HepG2 (cell line): ENCODE measurements around the gene SMYD4. TPM values are rescaled to one million over a fixed set of nuclear protein-coding genes. Genes with fewer than 3 reads are reported as not detected.

Experiments
- AGO2 ChIP-seq: fragments of 200-400 bp; formaldehyde crosslinking; optimal IDR thresholded peaks from 2 replicates; pipeline ENCODE3; 2017; ENCODE audit warnings: mild to moderate bottlenecking, low read depth, low read length, moderate library complexity
- CENPT ChIP-seq: sonication (generic); formaldehyde crosslinking; IDR thresholded peaks from 2 replicates; pipeline ENCODE4 v1.8.0; 2022; ENCODE audit warnings: low read depth, mild to moderate bottlenecking, moderate library complexity, missing genetic modification reagents
- MEIS1 ChIP-seq: sonication (generic); formaldehyde crosslinking; IDR thresholded peaks from 2 replicates; pipeline ENCODE4 v1.9.0; 2021; ENCODE audit warnings: mild to moderate bottlenecking, missing genetic modification reagents, moderate library complexity, borderline replicate concordance
- NFAT5 ChIP-seq: sonication (generic); formaldehyde crosslinking; IDR thresholded peaks from 2 replicates; pipeline ENCODE4 v1.4.0; 2020; ENCODE audit warnings: missing genetic modification reagents
- NFYB ChIP-seq: sonication (generic); formaldehyde crosslinking; IDR thresholded peaks from 2 replicates; pipeline ENCODE4 v1.4.0; 2020; ENCODE audit warnings: missing genetic modification reagents
- PTBP1 ChIP-seq: fragments of 200-400 bp; formaldehyde crosslinking; IDR thresholded peaks from 2 replicates; pipeline ENCODE4 v1.6.1; 2018; ENCODE audit warnings: low read length, low read depth; ENCODE audit not compliant: poor library complexity, severe bottlenecking
- RELA ChIP-seq: sonication (generic); formaldehyde crosslinking; IDR thresholded peaks from 2 replicates; pipeline ENCODE4 v1.4.0; 2020; ENCODE audit warnings: missing genetic modification reagents
- ZFP90 ChIP-seq: sonication (generic); formaldehyde crosslinking; IDR thresholded peaks from 2 replicates; pipeline ENCODE4 v1.8.0; 2022; ENCODE audit warnings: missing genetic modification reagents, mild to moderate bottlenecking, inconsistent platforms, borderline replicate concordance
- ZNF225 ChIP-seq: sonication (generic); formaldehyde crosslinking; IDR thresholded peaks from 2 replicates; pipeline ENCODE4 v1.4.0; 2020; ENCODE audit warnings: mild to moderate bottlenecking, missing genetic modification reagents
- ZSCAN22 ChIP-seq: sonication (generic); formaldehyde crosslinking; IDR thresholded peaks from 2 replicates; pipeline ENCODE4 v1.4.0; 2020; ENCODE audit warnings: mild to moderate bottlenecking, missing genetic modification reagents
- polyA plus RNA-seq, 8 experiments: library from polyadenylated mRNA; depleted of rRNA in 3 of 8; stranded (reverse) in 7 of 8; unstranded in 1 of 8; fragments of >200 nt; fragmentation: Illumina TruSeq in 4 of 8; extraction: Trizol in 4 of 8; gene quantifications; 2 replicates each; pipeline versions ENCODE4 v1.2.1 to v1.2.3, GENCODE V29; 2011 to 2016; ENCODE audit warnings: low read depth in 4 of 8, missing spikeins in 1 of 8, mixed read lengths in 1 of 8; ENCODE audit not compliant: insufficient read depth in 1 of 8
- total RNA-seq, 5 experiments: library from RNA; depleted of rRNA; stranded (reverse); fragments of >200 nt; fragmentation: Illumina TruSeq; extraction: Trizol; gene quantifications; 2 replicates each; pipeline ENCODE4 v1.2.3, GENCODE V29; 2016; ENCODE audit warnings: low read depth in 1 of 5

Gene SMYD4
- total and polyA plus RNA-seq, 2 of the 13 experiments (the other 11 are each of a cell fraction or from before 2014, with no cell fraction given), result 7.4 to 11.3 TPM

- TF ChIP-seq NFAT5 (CRISPR knock-in tag), result peak; percentile 9; the same call in 1 of the 2 replicates
- no peak for TF ChIP-seq ZSCAN22
- TF ChIP-seq RELA (CRISPR knock-in tag), result no peak
- TF ChIP-seq PTBP1, result no peak
- TF ChIP-seq CENPT, result peak; percentile 90; the same call in 1 of the 2 replicates
- TF ChIP-seq MEIS1 (CRISPR knock-in tag), result 0 out of 2 replicates have a peak, but pooled peaks have one; percentile 5
- peak; percentile 73; the same call in 1 of the 2 replicates for TF ChIP-seq ZNF225 (CRISPR knock-in tag)
- peak; percentile 95 for TF ChIP-seq AGO2
- TF ChIP-seq ZFP90 (CRISPR knock-in tag), result 0 out of 2 replicates have a peak, but pooled peaks have one; percentile 9
- TF ChIP-seq NFYB (CRISPR knock-in tag), result peak; percentile 64; the same call in 1 of the 2 replicates
These were observed 67.3 kb downstream of the SMYD4 start (continued) for GRCh38 chr17:1762233-1762900.
